Hepatocyte (in vitro differentiated cells): ENCODE measurements around the gene BCAN.

ENCODE experiments used
- CTCF ChIP-seq: fragments of 200-600 bp; sonication (generic); IDR thresholded peaks from 2 replicates; pipeline ENCODE4 v1.5.1; 2016; ENCODE audit warnings: antibody characterized with exemption, mild to moderate bottlenecking; ENCODE audit not compliant: poor library complexity
- EZH2phosphoT487 ChIP-seq: fragments of 200-600 bp; sonication (generic); IDR thresholded peaks from one replicate; pipeline ENCODE4 v1.6.1; 2018; ENCODE audit warnings: antibody characterized with exemption, mild to moderate bottlenecking, low read depth, moderate library complexity; ENCODE audit not compliant: unreplicated experiment, severe bottlenecking

GRCh38 chr1:156652992-156653355 lies 11.1 kb downstream of the BCAN start:
- TF ChIP-seq EZH2phosphoT487: no peak
- no peak for TF ChIP-seq CTCF
